HepG2 (cell line): Measurements from ENCODE around the gene TPRX1. TPM values are rescaled to one million over a fixed set of nuclear protein-coding genes. Genes with fewer than 3 reads are reported as not detected.

ENCODE experiments used
- JUNB ChIP-seq: sonication (generic); formaldehyde crosslinking; IDR thresholded peaks from 2 replicates; pipeline ENCODE4 v1.8.0; 2022; ENCODE audit warnings: missing genetic modification reagents, mild to moderate bottlenecking, borderline replicate concordance
- LCORL ChIP-seq, 2 experiments: fragments of 450-650 bp in 1 of 2; sonication (generic) in 1 of 2; formaldehyde crosslinking in 1 of 2; IDR thresholded peaks; 2 replicates each; pipeline versions ENCODE4 v1.5.0 to v1.6.1; 2017 to 2020; ENCODE audit warnings: antibody characterized with exemption in 1 of 2, missing genetic modification reagents in 1 of 2
- MED1 ChIP-seq: sonication (generic); formaldehyde crosslinking; IDR thresholded peaks from 2 replicates; pipeline ENCODE4 v1.4.0; 2020; ENCODE audit warnings: missing genetic modification reagents
- PPARG ChIP-seq: conservative IDR thresholded peaks from 2 replicates; pipeline ENCODE4 v1.6.1; 2016; ENCODE audit warnings: missing biosample characterization, missing genetic modification reagents
- RFX1 ChIP-seq: fragments of 450-650 bp; IDR thresholded peaks from 2 replicates; pipeline ENCODE4 v1.6.1; 2017
- RFX3 ChIP-seq: IDR thresholded peaks from 2 replicates; pipeline ENCODE4 v1.6.1; 2016; ENCODE audit warnings: missing biosample characterization, missing genetic modification reagents
- SAP130 ChIP-seq: IDR thresholded peaks from 2 replicates; pipeline ENCODE4 v1.6.1; 2016; ENCODE audit warnings: low read depth
- SOX13 ChIP-seq, 3 experiments: fragments of 450-650 bp in 1 of 3; sonication (generic) in 1 of 3; formaldehyde crosslinking in 1 of 3; IDR thresholded peaks in 2 of 3; conservative IDR thresholded peaks in 1 of 3; 2 replicates each; pipeline versions ENCODE4 v1.5.0 to v1.6.1; 2016 to 2020; ENCODE audit warnings: antibody characterized with exemption in 1 of 3, mild to moderate bottlenecking in 1 of 3, missing compliant biosample characterization in 1 of 3, missing genetic modification reagents in 1 of 3, moderate library complexity in 1 of 3
- SUZ12 ChIP-seq: fragments of 150-350 bp; IDR thresholded peaks from 2 replicates; pipeline ENCODE4 v1.6.1; 2014; ENCODE audit warnings: low read depth, low read length
- ZBTB25 ChIP-seq: IDR thresholded peaks from 2 replicates; pipeline ENCODE4 v1.6.1; 2018; ENCODE audit warnings: missing genetic modification reagents
- ZBTB7B ChIP-seq: sonication (generic); formaldehyde crosslinking; IDR thresholded peaks from 2 replicates; pipeline ENCODE4 v1.4.0; 2020; ENCODE audit warnings: missing genetic modification reagents
- ZNF362 ChIP-seq: sonication (generic); formaldehyde crosslinking; IDR thresholded peaks from 2 replicates; pipeline ENCODE4 v1.4.0; 2020; ENCODE audit warnings: missing genetic modification reagents, mild to moderate bottlenecking, borderline replicate concordance
- ZNF44 ChIP-seq: sonication (generic); formaldehyde crosslinking; IDR thresholded peaks from 2 replicates; pipeline ENCODE4 v1.5.1; 2020; ENCODE audit warnings: mild to moderate bottlenecking, missing genetic modification reagents
- ZNF616 ChIP-seq: sonication (generic); formaldehyde crosslinking; IDR thresholded peaks from 2 replicates; pipeline ENCODE4 v1.5.0; 2020; ENCODE audit warnings: low read depth, mild to moderate bottlenecking, missing genetic modification reagents
- ZNF672 ChIP-seq: sonication (generic); formaldehyde crosslinking; IDR thresholded peaks from 2 replicates; pipeline ENCODE4 v1.8.1; 2022; ENCODE audit warnings: missing genetic modification reagents
- ZNF766 ChIP-seq: sonication (generic); formaldehyde crosslinking; IDR thresholded peaks from 2 replicates; pipeline ENCODE4 v1.5.0; 2020; ENCODE audit warnings: missing genetic modification reagents, borderline replicate concordance
- ZNF768 ChIP-seq: sonication (generic); formaldehyde crosslinking; IDR thresholded peaks from 2 replicates; pipeline ENCODE4 v1.4.0; 2020; ENCODE audit warnings: missing genetic modification reagents
- polyA plus RNA-seq, 8 experiments: library from polyadenylated mRNA; depleted of rRNA in 3 of 8; stranded (reverse) in 7 of 8; unstranded in 1 of 8; fragments of >200 nt; fragmentation: Illumina TruSeq in 4 of 8; extraction: Trizol in 4 of 8; gene quantifications; 2 replicates each; pipeline versions ENCODE4 v1.2.1 to v1.2.3, GENCODE V29; 2011 to 2016; ENCODE audit warnings: low read depth in 4 of 8, missing spikeins in 1 of 8, mixed read lengths in 1 of 8; ENCODE audit not compliant: insufficient read depth in 1 of 8
- total RNA-seq, 5 experiments: library from RNA; depleted of rRNA; stranded (reverse); fragments of >200 nt; fragmentation: Illumina TruSeq; extraction: Trizol; gene quantifications; 2 replicates each; pipeline ENCODE4 v1.2.3, GENCODE V29; 2016; ENCODE audit warnings: low read depth in 1 of 5
- TF ChIP-seq, protein P1 (sequence below): sonication (generic); formaldehyde crosslinking; IDR thresholded peaks from 2 replicates; pipeline ENCODE4 v1.8.0; 2022; ENCODE audit warnings: missing genetic modification reagents, mild to moderate bottlenecking, borderline replicate concordance
- TF ChIP-seq, protein P2 (sequence below): IDR thresholded peaks from 2 replicates; pipeline ENCODE4 v1.6.1; 2012; ENCODE audit warnings: low read depth, low read length, improper control_type of control experiment

Gene TPRX1
- total and polyA plus RNA-seq, 2 of the 13 experiments (the other 11 are each of a cell fraction or from before 2014, with no cell fraction given), result not detected

DNA sequence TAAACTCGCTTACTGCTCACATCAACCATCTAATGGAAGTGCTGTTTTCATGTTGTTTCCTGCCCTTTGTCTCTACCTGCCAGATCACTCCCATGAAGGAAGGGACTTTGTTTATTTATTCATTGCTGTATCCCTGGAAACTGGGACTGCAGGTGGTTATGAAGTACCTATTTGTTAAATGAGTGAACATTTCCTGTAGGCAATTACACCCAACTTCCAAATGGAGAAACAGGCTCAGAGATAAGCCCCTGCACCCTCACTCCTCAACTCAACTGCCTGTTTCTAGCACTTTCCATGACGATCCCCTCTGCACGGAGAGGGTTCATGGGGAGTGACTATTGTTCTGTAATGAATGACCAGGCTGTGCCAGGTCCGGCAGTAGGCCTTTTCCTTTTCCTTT lies 27.8 kb downstream of the TPRX1 start (continued):
- TF ChIP-seq, protein P1, sequence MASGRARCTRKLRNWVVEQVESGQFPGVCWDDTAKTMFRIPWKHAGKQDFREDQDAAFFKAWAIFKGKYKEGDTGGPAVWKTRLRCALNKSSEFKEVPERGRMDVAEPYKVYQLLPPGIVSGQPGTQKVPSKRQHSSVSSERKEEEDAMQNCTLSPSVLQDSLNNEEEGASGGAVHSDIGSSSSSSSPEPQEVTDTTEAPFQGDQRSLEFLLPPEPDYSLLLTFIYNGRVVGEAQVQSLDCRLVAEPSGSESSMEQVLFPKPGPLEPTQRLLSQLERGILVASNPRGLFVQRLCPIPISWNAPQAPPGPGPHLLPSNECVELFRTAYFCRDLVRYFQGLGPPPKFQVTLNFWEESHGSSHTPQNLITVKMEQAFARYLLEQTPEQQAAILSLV (CRISPR knock-in tag), result no peak
- no peak for TF ChIP-seq ZNF616 (CRISPR knock-in tag)
- peak; percentile 14; the same call in 1 of the 2 replicates for TF ChIP-seq MED1 (CRISPR knock-in tag)
- no peak for TF ChIP-seq JUNB
- TF ChIP-seq PPARG (CRISPR knock-in tag), result 0 out of 2 replicates have a peak, but pooled peaks have one; percentile 27
- TF ChIP-seq SOX13 (IDR thresholded peaks at IDR 0.05), result no peak
- TF ChIP-seq SOX13 (CRISPR knock-in tag; conservative IDR thresholded peaks at IDR 0.05 in 1 of 2, IDR thresholded peaks at IDR 0.05 in 1 of 2), result peak in 1 of 2 experiments; percentile 14; a peak in 1 of 4 replicates
- TF ChIP-seq RFX1, result peak; percentile 84
- 0 out of 2 replicates have a peak, but pooled peaks have one; percentile 15 for TF ChIP-seq ZNF362 (CRISPR knock-in tag)
- TF ChIP-seq ZNF768 (CRISPR knock-in tag), result no peak
- no peak for TF ChIP-seq ZNF672 (CRISPR knock-in tag)
- no peak for TF ChIP-seq SUZ12
- TF ChIP-seq ZBTB7B (CRISPR knock-in tag), result no peak
- TF ChIP-seq LCORL (IDR thresholded peaks at IDR 0.05), result no peak
- TF ChIP-seq LCORL (CRISPR knock-in tag; IDR thresholded peaks at IDR 0.05), result 0 out of 2 replicates have a peak, but pooled peaks have one; percentile 32
- peak; percentile 60 for TF ChIP-seq RFX3
- TF ChIP-seq ZNF766 (CRISPR knock-in tag), result no peak
- peak; percentile 54 for TF ChIP-seq SAP130 (CRISPR knock-in tag)
- TF ChIP-seq, protein P2, sequence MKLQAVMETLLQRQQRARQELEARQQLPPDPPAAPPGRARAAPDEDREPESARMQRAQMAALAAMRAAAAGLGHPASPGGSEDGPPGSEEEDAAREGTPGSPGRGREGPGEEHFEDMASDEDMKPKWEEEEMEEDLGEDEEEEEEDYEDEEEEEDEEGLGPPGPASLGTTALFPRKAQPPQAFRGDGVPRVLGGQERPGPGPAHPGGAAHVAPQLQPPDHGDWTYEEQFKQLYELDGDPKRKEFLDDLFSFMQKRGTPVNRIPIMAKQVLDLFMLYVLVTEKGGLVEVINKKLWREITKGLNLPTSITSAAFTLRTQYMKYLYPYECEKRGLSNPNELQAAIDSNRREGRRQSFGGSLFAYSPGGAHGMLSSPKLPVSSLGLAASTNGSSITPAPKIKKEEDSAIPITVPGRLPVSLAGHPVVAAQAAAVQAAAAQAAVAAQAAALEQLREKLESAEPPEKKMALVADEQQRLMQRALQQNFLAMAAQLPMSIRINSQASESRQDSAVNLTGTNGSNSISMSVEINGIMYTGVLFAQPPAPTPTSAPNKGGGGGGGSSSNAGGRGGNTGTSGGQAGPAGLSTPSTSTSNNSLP, result peak; percentile 80
- TF ChIP-seq ZBTB25 (CRISPR knock-in tag), result no peak
- no peak for TF ChIP-seq ZNF44 (CRISPR knock-in tag)
